HepG2 (cell line): ENCODE measurements around the gene PIGR. TPM values are rescaled to one million over a fixed set of nuclear protein-coding genes. Genes with fewer than 3 reads are reported as not detected.

Source experiments
- ARNT ChIP-seq: fragments of 450-650 bp; IDR thresholded peaks from 2 replicates; pipeline ENCODE4 v1.6.1; 2017
- ATM ChIP-seq: fragments of 450-650 bp; IDR thresholded peaks from 2 replicates; pipeline ENCODE4 v1.7.1; 2017; ENCODE audit warnings: mild to moderate bottlenecking, borderline replicate concordance
- DR1 ChIP-seq: sonication (generic); formaldehyde crosslinking; IDR thresholded peaks from 2 replicates; pipeline ENCODE4 v1.8.0; 2021; ENCODE audit warnings: mild to moderate bottlenecking, missing genetic modification reagents, inconsistent platforms
- FOXA3 ChIP-seq: IDR thresholded peaks from 2 replicates; pipeline ENCODE4 v1.6.1; 2016; ENCODE audit warnings: missing genetic modification reagents, missing compliant biosample characterization
- GABPA ChIP-seq, 2 experiments: IDR thresholded peaks; 2 replicates each; pipeline ENCODE4 v1.6.1; 2011 to 2016; ENCODE audit warnings: low read depth in 2 of 2, low read length in 1 of 2, missing biosample characterization in 1 of 2, missing genetic modification characterization in 1 of 2
- GLI4 ChIP-seq: sonication (generic); formaldehyde crosslinking; IDR thresholded peaks from 2 replicates; pipeline ENCODE4 v1.5.1; 2020; ENCODE audit warnings: missing genetic modification reagents, mild to moderate bottlenecking, moderate library complexity, borderline replicate concordance
- GTF2F1 ChIP-seq: fragments of 150-350 bp; IDR thresholded peaks from 2 replicates; pipeline ENCODE4 v1.6.1; 2014; ENCODE audit warnings: low read length
- HDAC6 ChIP-seq: fragments of 200-600 bp; sonication (generic); IDR thresholded peaks from 2 replicates; pipeline ENCODE4 v1.7.0; 2017; ENCODE audit warnings: mild to moderate bottlenecking, antibody characterized with exemption, low read length, low read depth
- MAX ChIP-seq: IDR thresholded peaks from 2 replicates; pipeline ENCODE4 v1.6.1; 2012; ENCODE audit warnings: inconsistent platforms
- NPAS2 ChIP-seq: sonication (generic); formaldehyde crosslinking; IDR thresholded peaks from 2 replicates; pipeline ENCODE4 v1.8.0; 2022; ENCODE audit warnings: mild to moderate bottlenecking, missing genetic modification reagents, borderline replicate concordance
- NR2F2 ChIP-seq: IDR thresholded peaks from 2 replicates; pipeline ENCODE4 v1.6.1; 2012; ENCODE audit warnings: low read depth, inconsistent platforms, borderline replicate concordance
- PHF20 ChIP-seq: sonication (generic); formaldehyde crosslinking; IDR thresholded peaks from 2 replicates; pipeline ENCODE4 v1.5.0; 2020; ENCODE audit warnings: mild to moderate bottlenecking, missing genetic modification reagents
- PHF21A ChIP-seq: sonication (generic); formaldehyde crosslinking; IDR thresholded peaks from 2 replicates; pipeline ENCODE4 v1.5.0; 2020; ENCODE audit warnings: mild to moderate bottlenecking, missing genetic modification reagents
- PHF5A ChIP-seq: IDR thresholded peaks from one replicate; pipeline ENCODE4 v1.6.1; 2018; ENCODE audit warnings: low read depth, missing genetic modification reagents; ENCODE audit not compliant: unreplicated experiment
- TBX3 ChIP-seq: fragments of 450-650 bp; IDR thresholded peaks from 2 replicates; pipeline ENCODE4 v1.6.1; 2017; ENCODE audit warnings: antibody characterized with exemption, mild to moderate bottlenecking, inconsistent platforms, borderline replicate concordance
- ZBTB34 ChIP-seq: sonication (generic); formaldehyde crosslinking; IDR thresholded peaks from 2 replicates; pipeline ENCODE4 v1.8.0; 2022; ENCODE audit warnings: mild to moderate bottlenecking, missing genetic modification reagents
- ZNF160 ChIP-seq: sonication (generic); formaldehyde crosslinking; IDR thresholded peaks from 2 replicates; pipeline ENCODE4 v1.8.0; 2022; ENCODE audit warnings: mild to moderate bottlenecking, inconsistent platforms, missing genetic modification reagents
- ZNF205 ChIP-seq: IDR thresholded peaks from 2 replicates; pipeline ENCODE4 v1.6.1; 2018; ENCODE audit warnings: missing biosample characterization, missing genetic modification reagents
- ZNF30 ChIP-seq: sonication (generic); formaldehyde crosslinking; IDR thresholded peaks from 2 replicates; pipeline ENCODE4 v1.5.0; 2020; ENCODE audit warnings: mild to moderate bottlenecking, missing genetic modification reagents
- ZNF317 ChIP-seq: sonication (generic); formaldehyde crosslinking; IDR thresholded peaks from 2 replicates; pipeline ENCODE4 v1.5.0; 2020; ENCODE audit warnings: mild to moderate bottlenecking, missing genetic modification reagents
- ZNF605 ChIP-seq: sonication (generic); formaldehyde crosslinking; IDR thresholded peaks from 2 replicates; pipeline ENCODE4 v1.8.0; 2022; ENCODE audit warnings: mild to moderate bottlenecking, missing genetic modification reagents
- polyA plus RNA-seq, 8 experiments: library from polyadenylated mRNA; depleted of rRNA in 3 of 8; stranded (reverse) in 7 of 8; unstranded in 1 of 8; fragments of >200 nt; fragmentation: Illumina TruSeq in 4 of 8; extraction: Trizol in 4 of 8; gene quantifications; 2 replicates each; pipeline versions ENCODE4 v1.2.1 to v1.2.3, GENCODE V29; 2011 to 2016; ENCODE audit warnings: low read depth in 4 of 8, missing spikeins in 1 of 8, mixed read lengths in 1 of 8; ENCODE audit not compliant: insufficient read depth in 1 of 8
- total RNA-seq, 5 experiments: library from RNA; depleted of rRNA; stranded (reverse); fragments of >200 nt; fragmentation: Illumina TruSeq; extraction: Trizol; gene quantifications; 2 replicates each; pipeline ENCODE4 v1.2.3, GENCODE V29; 2016; ENCODE audit warnings: low read depth in 1 of 5
- TF ChIP-seq, protein P1 (sequence below): sonication (generic); formaldehyde crosslinking; IDR thresholded peaks from 2 replicates; pipeline ENCODE4 v1.4.0; 2020; ENCODE audit warnings: missing genetic modification reagents
- TF ChIP-seq, protein P2 (sequence below): sonication (generic); formaldehyde crosslinking; IDR thresholded peaks from 2 replicates; pipeline ENCODE4 v1.8.1; 2023; ENCODE audit warnings: missing genetic modification reagents, mild to moderate bottlenecking, borderline replicate concordance
- TF ChIP-seq, protein P3 (sequence below): sonication (generic); formaldehyde crosslinking; IDR thresholded peaks from 2 replicates; pipeline ENCODE4 v1.4.0; 2020; ENCODE audit warnings: missing genetic modification reagents, borderline replicate concordance

PIGR gene
- total and polyA plus RNA-seq, 2 of the 13 experiments (the other 11 are each of a cell fraction or from before 2014, with no cell fraction given): not detected

DNA sequence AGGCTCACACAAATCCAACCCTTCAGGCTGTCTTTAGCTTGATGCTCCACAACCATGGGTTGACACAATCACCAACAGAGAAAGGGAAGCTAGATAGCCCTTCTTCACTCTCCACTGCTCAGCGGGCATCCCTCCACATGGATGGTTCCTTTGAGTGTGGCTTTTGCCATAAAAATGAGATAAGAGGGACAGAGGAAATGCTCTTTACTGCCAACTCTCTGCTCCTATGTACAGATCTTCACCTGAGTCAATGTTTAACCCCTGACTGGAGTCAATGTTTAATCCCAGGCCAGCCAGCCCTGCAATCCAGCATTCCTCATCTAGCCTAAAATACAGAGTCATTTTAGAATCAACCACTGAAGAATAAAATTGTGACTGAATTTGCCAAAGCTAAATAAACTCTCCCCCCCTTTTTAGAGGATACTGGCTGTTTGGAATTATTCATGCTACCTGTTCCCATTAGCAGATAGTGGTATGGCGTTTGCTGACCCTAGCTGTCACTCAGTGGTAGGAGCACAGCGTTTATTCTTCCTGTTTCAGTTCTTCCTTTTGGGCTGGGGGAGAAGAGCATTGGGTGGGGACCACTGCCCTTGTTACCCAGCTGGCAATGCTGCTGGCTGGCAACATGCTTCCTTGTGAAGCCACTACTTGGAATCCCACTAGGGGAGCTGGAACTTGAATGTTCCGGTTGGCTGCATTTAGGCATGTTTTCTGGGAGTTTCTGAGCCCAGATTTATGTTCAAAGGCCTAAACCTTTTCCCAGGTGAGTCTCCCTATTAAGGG lies 5.2 kb upstream of the PIGR start (continued):
- TF ChIP-seq NPAS2 (CRISPR knock-in tag) (no peak), ZBTB34 (CRISPR knock-in tag) (peak; percentile 74; the same call in 1 of the 2 replicates), ATM (no peak), NR2F2 (no peak; the same call in 1 of the 2 replicates), ZNF317 (CRISPR knock-in tag) (0 out of 2 replicates have a peak, but pooled peaks have one; percentile 25), GLI4 (CRISPR knock-in tag) (no peak), PHF21A (CRISPR knock-in tag) (0 out of 2 replicates have a peak, but pooled peaks have one; percentile 30), GABPA (IDR thresholded peaks at IDR 0.05; ENCODE audit: low read depth, low read length) (no peak), GABPA (CRISPR knock-in tag; IDR thresholded peaks at IDR 0.05; ENCODE audit: low read depth) (peak; percentile 23; the same call in 1 of the 2 replicates), DR1 (CRISPR knock-in tag) (no peak), ZNF30 (CRISPR knock-in tag) (no peak), MAX (0 out of 2 replicates have a peak, but pooled peaks have one; percentile 25), ZNF605 (0 out of 2 replicates have a peak, but pooled peaks have one; percentile 57), TBX3 (no peak), ZNF160 (CRISPR knock-in tag) (no peak), FOXA3 (CRISPR knock-in tag) (peak; percentile 71; the same call in 1 of the 2 replicates), ARNT (no peak), ZNF205 (CRISPR knock-in tag) (no peak), PHF20 (no peak), HDAC6 (no peak), GTF2F1 (no peak), PHF5A (no peak)
- TF ChIP-seq, protein P1, sequence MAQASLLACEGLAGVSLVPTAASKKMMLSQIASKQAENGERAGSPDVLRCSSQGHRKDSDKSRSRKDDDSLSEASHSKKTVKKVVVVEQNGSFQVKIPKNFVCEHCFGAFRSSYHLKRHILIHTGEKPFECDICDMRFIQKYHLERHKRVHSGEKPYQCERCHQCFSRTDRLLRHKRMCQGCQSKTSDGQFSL (CRISPR knock-in tag): no peak
- TF ChIP-seq, protein P2, sequence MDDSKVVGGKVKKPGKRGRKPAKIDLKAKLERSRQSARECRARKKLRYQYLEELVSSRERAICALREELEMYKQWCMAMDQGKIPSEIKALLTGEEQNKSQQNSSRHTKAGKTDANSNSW (CRISPR knock-in tag): no peak
- TF ChIP-seq, protein P3, sequence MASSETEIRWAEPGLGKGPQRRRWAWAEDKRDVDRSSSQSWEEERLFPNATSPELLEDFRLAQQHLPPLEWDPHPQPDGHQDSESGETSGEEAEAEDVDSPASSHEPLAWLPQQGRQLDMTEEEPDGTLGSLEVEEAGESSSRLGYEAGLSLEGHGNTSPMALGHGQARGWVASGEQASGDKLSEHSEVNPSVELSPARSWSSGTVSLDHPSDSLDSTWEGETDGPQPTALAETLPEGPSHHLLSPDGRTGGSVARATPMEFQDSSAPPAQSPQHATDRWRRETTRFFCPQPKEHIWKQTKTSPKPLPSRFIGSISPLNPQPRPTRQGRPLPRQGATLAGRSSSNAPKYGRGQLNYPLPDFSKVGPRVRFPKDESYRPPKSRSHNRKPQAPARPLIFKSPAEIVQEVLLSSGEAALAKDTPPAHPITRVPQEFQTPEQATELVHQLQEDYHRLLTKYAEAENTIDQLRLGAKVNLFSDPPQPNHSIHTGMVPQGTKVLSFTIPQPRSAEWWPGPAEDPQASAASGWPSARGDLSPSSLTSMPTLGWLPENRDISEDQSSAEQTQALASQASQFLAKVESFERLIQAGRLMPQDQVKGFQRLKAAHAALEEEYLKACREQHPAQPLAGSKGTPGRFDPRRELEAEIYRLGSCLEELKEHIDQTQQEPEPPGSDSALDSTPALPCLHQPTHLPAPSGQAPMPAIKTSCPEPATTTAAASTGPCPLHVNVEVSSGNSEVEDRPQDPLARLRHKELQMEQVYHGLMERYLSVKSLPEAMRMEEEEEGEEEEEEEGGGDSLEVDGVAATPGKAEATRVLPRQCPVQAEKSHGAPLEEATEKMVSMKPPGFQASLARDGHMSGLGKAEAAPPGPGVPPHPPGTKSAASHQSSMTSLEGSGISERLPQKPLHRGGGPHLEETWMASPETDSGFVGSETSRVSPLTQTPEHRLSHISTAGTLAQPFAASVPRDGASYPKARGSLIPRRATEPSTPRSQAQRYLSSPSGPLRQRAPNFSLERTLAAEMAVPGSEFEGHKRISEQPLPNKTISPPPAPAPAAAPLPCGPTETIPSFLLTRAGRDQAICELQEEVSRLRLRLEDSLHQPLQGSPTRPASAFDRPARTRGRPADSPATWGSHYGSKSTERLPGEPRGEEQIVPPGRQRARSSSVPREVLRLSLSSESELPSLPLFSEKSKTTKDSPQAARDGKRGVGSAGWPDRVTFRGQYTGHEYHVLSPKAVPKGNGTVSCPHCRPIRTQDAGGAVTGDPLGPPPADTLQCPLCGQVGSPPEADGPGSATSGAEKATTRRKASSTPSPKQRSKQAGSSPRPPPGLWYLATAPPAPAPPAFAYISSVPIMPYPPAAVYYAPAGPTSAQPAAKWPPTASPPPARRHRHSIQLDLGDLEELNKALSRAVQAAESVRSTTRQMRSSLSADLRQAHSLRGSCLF (CRISPR knock-in tag): no peak
